Large intestine (tissue), 3 donors: ENCODE data around the gene BEGAIN. TPM values are rescaled to one million over a fixed set of nuclear protein-coding genes. Genes with fewer than 3 reads are reported as not detected.

Experiments used
- DNase-seq, 2 donors: peaks; one replicate each; pipeline versions ENCODE4 v3.0.0 to v3.0.0-alpha.2; 2013
- H3K27ac ChIP-seq: one replicate; pipeline ENCODE4 v1.5.1; 2013; ENCODE audit warnings: low read length
- H3K27me3 ChIP-seq: 2 replicates; pipeline ENCODE4 v1.6.1; 2013; ENCODE audit warnings: low read length; ENCODE audit not compliant: control insufficient read depth, insufficient read depth
- H3K36me3 ChIP-seq: 2 replicates; pipeline ENCODE4 v1.6.1; 2013; ENCODE audit warnings: low read length; ENCODE audit not compliant: control insufficient read depth, insufficient read depth
- H3K4me1 ChIP-seq: one replicate; pipeline ENCODE4 v1.6.1; 2013; ENCODE audit warnings: low read length; ENCODE audit not compliant: control insufficient read depth, insufficient read depth
- H3K4me3 ChIP-seq: one replicate; pipeline ENCODE4 v1.5.1; 2013; ENCODE audit warnings: low read length
- H3K9me3 ChIP-seq: one replicate; pipeline ENCODE4 v1.6.1; 2013; ENCODE audit warnings: mild to moderate bottlenecking, low read depth, low read length, moderate library complexity; ENCODE audit not compliant: control insufficient read depth
- WGBS: methylation state at CpG from one replicate; pipeline ENCODE4 v1.1.5; 2013; ENCODE audit warnings: low lambda C conversion rate; ENCODE audit not compliant: insufficient coverage; 5-methylcytosine and 5-hydroxymethylcytosine counted together
- polyA plus RNA-seq: library from polyadenylated mRNA; unstranded; fragments of 120-200 nt; gene quantifications from one replicate; pipeline ENCODE4 v1.2.1, GENCODE V29; 2013

BEGAIN gene
- polyA plus RNA-seq, 1 donor, result 3.0 TPM

- H3K27ac ChIP-seq, result no peak overlapping the region
- peaks cover 67% of the 10 kb centered on the region for H3K27me3 ChIP-seq
- H3K4me3 ChIP-seq, result no peak overlapping the region
- DNase-seq, result no peak
- no peaks in the 10 kb centered on the region for H3K9me3 ChIP-seq
- no peaks in the 10 kb centered on the region for H3K36me3 ChIP-seq
- WGBS, result no CpG with 5 or more reads among the region's 18 CpGs
- H3K4me1 ChIP-seq, result no peaks in the 10 kb centered on the region
These were observed 14.0 kb downstream of the BEGAIN start for GRCh38 chr14:100573002-100573756.

- H3K27ac ChIP-seq, result no peak overlapping the region
- peaks cover 68% of the 10 kb centered on the region for H3K27me3 ChIP-seq
- no peaks in the 10 kb centered on the region for H3K36me3 ChIP-seq
- H3K9me3 ChIP-seq, result no peaks in the 10 kb centered on the region
- H3K4me3 ChIP-seq, result no peak overlapping the region
- WGBS, result no CpG with 5 or more reads among the region's 3 CpGs
- no peaks in the 10 kb centered on the region for H3K4me1 ChIP-seq
- DNase-seq, result no peak
These were observed 14.7 kb downstream of the BEGAIN start for GRCh38 chr14:100572543-100572942.

GRCh38 chr14:100571837-100572236 lies 15.4 kb downstream of the BEGAIN start:
- Histone ChIP-seq H3K4me1 (no peaks in the 10 kb centered on the region), H3K4me3 (no peak overlapping the region), H3K9me3 (peaks cover 2% of the 10 kb centered on the region), H3K27ac (no peak overlapping the region), H3K36me3 (no peaks in the 10 kb centered on the region), H3K27me3 (peaks cover 73% of the 10 kb centered on the region)
- 50% methylated on average over 2 of the region's 16 CpGs for WGBS
- no peak for DNase-seq

DNA sequence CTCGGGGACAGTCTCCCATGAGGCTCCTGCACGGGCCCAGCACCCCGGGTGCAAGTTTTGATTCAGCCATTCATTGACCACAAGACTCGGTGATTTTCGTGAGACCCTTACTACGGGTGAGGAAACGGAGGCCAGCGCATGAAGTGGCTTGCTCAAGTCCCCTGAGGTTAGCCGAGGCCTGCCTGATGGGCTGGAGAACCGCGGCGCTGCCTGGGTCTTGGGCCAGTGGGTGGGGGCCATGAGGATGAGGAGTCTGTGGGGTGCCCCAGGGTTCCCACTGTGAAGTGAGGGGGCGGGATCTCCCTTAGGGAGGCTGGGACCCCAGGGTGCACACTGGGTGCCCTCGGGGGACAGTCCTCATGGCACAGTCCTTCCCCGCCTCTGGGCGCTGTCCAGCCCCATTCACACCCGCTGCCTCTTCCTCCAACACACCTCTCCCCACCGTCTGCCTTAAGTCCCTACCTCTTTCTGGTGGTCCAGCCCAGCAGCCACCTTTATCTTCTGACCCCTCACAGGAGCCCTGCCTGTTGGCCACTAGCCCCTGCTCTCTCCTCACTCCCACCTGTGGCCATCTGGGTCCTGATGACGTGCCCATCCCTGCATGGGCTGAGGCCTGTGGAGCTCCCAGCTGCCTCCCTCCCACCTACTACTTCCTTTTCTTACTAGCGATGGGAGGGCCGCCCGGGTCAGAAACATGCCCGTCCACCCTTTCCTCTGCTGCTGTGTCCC lies 16.3 kb downstream of the BEGAIN start:
- no CpG with 5 or more reads among the region's 23 CpGs for WGBS
- DNase-seq, result no peak
- Histone ChIP-seq H3K27ac (no peak overlapping the region), H3K36me3 (no peaks in the 10 kb centered on the region), H3K9me3 (peaks cover 3% of the 10 kb centered on the region), H3K27me3 (peaks cover 82% of the 10 kb centered on the region), H3K4me1 (no peaks in the 10 kb centered on the region), H3K4me3 (no peak overlapping the region)

DNA sequence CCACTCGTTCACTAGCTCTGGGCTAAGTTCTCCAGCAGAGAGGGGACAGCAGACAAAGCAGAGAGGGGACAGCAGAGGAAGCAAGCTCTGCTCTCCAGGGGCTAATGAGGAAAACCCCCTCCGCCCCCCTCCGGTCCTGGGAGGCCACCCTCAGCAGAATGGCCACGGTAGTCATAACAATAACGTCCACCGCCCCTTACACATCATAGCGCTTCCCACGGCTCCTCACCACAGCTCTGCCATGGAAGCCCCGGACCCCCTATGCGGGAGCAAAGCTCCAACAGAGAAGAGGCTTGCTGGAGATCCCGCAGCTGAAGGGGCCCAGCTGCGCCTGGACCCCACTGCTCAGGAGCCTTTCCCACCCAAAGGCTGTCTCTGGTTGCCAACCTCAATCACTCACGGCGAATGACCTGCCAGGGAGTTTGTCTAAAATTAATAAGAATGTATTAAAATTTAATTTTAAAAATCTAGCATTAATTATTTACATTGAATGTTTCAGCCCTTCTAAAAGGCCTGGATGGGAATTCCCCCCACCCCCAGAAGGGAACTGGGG lies 17.4 kb downstream of the BEGAIN start:
- no peak overlapping the region for H3K27ac ChIP-seq
- H3K36me3 ChIP-seq, result no peaks in the 10 kb centered on the region
- H3K27me3 ChIP-seq, result peaks cover 85% of the 10 kb centered on the region
- DNase-seq, result no peak
- WGBS, result no CpG with 5 or more reads among the region's 14 CpGs
- H3K9me3 ChIP-seq, result peaks cover 3% of the 10 kb centered on the region
- no peaks in the 10 kb centered on the region for H3K4me1 ChIP-seq
- H3K4me3 ChIP-seq, result no peak overlapping the region

DNA sequence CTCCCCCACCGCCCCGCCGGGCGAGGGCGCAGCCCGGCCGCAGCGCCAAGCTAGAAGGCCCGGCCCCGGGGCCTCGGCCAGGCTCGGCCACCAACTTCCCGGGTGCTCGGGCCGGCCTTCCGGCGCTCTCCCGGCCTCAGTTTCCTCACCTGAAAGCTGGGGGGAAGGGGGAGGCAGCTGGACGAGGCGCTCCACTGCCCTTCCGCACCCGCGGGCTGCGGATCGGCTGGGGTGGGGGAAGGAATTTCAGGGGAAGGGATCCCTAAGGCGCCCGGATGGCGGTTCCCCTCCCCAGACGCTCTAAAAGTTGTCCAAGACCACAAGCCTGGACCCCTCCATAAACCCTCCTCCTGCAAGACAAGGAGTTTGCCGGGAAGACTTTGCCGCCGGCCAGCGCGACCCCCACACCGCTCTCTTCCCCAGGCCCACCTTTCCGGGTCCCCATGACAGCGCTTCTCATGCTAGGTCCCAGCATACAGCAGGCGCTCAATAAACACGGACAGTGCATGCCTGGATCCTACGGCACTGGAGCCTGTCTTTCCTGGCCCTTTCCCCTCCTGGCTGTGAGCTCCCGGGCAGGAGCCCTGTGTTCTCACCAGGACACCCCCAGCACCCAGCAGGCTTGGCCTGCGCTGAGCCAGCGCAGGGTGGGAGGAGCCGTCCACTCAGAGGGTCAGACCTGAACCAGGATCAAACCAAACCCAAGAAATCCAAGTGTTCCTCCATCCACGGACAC lies 18.1 kb downstream of the BEGAIN start:
- Histone ChIP-seq H3K27me3 (peaks cover 87% of the 10 kb centered on the region), H3K9me3 (peaks cover 3% of the 10 kb centered on the region), H3K27ac (no peak overlapping the region), H3K36me3 (no peaks in the 10 kb centered on the region), H3K4me3 (no peak overlapping the region), H3K4me1 (no peaks in the 10 kb centered on the region)
- DNase-seq, result no peak
- no CpG with 5 or more reads among the region's 45 CpGs for WGBS

DNA sequence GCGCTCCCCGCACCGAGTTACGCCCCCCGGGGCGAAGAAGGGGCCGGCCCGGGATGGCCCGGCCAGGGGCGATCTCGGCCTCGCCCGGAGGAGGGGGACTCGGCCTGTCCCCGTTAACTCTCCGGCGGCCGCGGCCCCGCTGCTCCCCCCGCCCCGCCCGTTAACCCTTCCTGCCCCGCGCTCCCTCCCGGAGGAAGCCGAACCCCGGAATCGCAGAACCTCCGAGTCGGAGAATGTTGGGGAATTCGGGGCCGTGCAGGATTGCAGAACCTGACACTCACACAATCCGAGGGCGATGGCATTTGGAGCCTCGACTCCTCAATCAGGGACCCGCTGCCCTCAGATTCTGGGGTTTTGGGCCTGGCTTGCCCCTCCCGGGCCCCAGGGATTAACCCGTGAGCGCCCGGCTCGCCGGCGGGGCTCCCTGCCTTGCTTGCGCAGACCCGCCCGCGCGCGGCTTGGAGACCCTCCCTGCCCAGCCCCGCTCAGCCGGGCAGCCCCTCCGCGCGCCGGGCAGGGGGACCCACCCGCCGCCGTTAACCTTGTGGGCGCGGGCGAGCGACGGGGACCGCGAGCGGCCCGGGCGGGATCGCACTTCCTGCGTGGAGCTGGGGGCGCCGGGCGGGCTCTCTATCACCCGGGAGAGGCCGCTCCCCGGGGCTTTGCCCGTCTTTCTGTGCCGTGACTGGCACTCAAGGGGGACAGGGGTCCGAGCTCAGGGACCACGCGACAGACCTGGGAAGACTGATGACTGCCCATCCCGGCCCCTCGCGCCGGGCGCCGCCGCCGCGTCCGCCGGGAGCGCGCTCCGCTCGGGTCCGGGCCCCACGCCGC lies 18.8 kb downstream of the BEGAIN start:
- Histone ChIP-seq H3K36me3 (no peaks in the 10 kb centered on the region), H3K4me3 (no peak overlapping the region), H3K9me3 (peaks cover 3% of the 10 kb centered on the region), H3K27ac (no peak overlapping the region), H3K27me3 (peaks cover 85% of the 10 kb centered on the region), H3K4me1 (no peaks in the 10 kb centered on the region)
- DNase-seq, result no peak
- WGBS, result no CpG with 5 or more reads among the region's 100 CpGs

GRCh38 chr14:100567877-100568163 lies 19.4 kb downstream of the BEGAIN start:
- Histone ChIP-seq H3K27me3 (peaks cover 82% of the 10 kb centered on the region), H3K4me1 (no peaks in the 10 kb centered on the region), H3K9me3 (peaks cover 3% of the 10 kb centered on the region), H3K27ac (no peak overlapping the region), H3K4me3 (no peak overlapping the region), H3K36me3 (no peaks in the 10 kb centered on the region)
- no CpG with 5 or more reads among the region's 42 CpGs for WGBS
- DNase-seq, result no peak

GRCh38 chr14:100567009-100567876 lies 20.0 kb downstream of the BEGAIN start:
- Histone ChIP-seq H3K4me1 (no peaks in the 10 kb centered on the region), H3K9me3 (peaks cover 3% of the 10 kb centered on the region), H3K27ac (no peak overlapping the region), H3K36me3 (no peaks in the 10 kb centered on the region), H3K4me3 (no peak overlapping the region), H3K27me3 (peaks cover 76% of the 10 kb centered on the region)
- no peak for DNase-seq
- WGBS, result 40% methylated on average over 1 of the region's 70 CpGs
